Stimulated activated CD4-positive, alpha-beta T cell treated with anti-CD3 and anti-CD28 coated beads, Interleukin-2, amount 100 ng/mL, for 24 hours (primary cell): ENCODE data around the gene SPOPL.
A peak's percentile ranks its signal among the peaks of the same experiment; 100 is the strongest.
"Not testable (repeated sequence)": the region's sequence is repeated elsewhere in the genome, so short reads cannot be mapped to it uniquely, and the experiment has no call there.

Source experiments
- DNase-seq, 2 donors: peaks; one replicate each; pipeline ENCODE4 v3.0.0-alpha.2; 2020

SPOPL gene

DNA sequence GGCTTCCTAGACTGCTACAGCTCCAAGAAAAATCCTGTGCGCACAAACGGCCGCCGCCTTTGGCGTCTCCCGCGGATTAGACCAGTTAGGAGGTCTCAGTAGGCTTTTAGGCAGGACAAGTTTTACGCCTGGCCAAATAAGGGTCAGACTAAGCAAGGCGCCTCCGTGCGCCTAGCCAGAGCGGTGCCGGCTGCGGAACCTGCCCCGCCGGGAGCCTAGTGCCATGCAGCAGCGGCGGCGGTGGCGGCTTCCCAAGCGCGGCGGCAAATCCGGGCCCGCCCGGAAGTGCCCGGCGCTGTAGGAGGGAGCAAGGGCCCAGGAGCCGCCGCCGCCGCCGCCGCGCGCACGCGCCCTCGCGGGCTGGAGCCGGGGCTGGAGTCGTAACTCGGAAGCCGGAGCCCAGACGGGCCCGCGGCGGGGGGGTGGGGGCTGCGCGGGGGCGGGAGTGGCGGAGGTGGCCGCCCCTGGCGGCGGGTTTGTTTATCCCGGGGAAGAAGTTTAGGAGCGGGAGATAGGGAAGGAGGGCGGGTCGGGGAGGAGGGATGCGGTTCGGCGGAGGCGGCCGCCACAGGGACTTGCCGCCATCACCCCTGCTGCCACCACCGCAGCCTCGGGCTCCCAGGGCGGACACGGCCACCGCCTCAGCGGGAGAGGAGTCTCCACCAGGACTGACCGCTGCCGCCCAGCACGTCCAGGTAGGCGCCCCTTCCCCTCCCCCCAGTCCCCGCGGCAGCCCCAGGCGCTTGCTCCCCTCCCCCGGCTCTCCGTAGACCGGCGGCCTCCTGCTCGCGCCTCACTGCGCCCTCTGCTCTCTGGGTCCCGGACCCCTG lies at the start of gene SPOPL:
Gene SPOPL (plus strand): TSS at position 346 of the 830 bp plus-strand sequence. CDS start 48,447 bp downstream, outside the sequence.
- DNase-seq, result peak; percentile 84 to 87

DNA sequence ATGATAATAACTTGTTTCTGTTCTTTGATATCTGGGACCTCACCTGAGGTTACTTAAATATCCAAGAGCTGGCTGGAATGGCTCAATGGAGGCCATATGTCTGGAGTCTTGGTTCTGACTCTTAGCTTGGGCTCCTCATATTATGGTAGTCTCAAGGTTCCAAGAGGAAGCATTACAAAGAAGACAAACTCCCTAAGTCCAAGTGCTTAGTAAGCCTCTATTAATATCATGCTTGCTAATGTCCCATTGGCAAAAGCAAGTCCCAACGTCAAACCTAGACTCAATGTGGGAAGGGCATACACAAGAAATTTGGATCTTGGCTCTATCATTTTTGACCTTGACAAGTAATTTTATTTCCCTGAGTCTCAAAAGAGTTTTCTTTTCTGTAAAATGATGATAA lies 49.2 kb upstream of the SPOPL start:
- DNase-seq, result no peak

DNA sequence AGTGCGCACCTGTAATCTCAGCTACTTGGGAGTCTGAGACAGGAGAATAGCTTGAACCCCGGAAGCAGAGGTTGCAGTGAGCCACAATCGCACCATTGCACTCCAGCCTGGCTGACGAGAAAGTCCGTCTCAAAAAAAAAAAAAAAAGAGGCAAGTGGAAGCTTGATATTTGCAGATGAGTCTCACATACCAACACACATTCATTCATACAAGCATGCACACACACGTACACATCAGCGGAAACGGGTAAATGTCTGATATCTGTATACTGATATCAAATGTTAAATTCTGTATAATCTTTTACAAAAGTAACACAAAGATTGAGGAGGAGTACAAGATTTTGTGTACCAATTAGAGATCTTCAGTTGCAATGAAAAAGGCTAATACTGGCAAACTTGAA lies 47.8 kb upstream of the SPOPL start:
- no peak for DNase-seq

- no peak for DNase-seq
Measured at GRCh38 chr2:138454761-138455160, 46.8 kb upstream of the SPOPL start.

DNA sequence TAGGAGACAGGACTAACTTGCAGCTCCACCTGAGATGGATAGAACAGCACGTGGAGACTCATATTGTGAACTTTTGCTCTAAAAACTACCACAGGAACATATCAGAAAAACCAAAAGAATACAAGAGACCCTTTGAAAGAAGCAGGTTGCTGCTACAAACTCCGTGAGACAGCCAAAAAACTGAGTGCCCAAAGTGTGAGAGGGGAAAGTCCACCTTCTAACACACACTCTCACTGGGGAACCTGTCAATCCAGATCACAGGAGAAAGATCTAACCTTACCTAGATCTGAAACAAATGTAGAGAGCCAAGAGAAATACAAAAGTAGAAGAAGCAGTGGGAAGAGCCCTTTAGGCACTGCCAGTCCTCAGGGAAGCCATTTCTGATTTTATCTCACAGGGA lies 46.3 kb upstream of the SPOPL start:
- DNase-seq, result no peak

- no peak for DNase-seq
Measured at GRCh38 chr2:138455691-138456090, 45.9 kb upstream of the SPOPL start.

DNA sequence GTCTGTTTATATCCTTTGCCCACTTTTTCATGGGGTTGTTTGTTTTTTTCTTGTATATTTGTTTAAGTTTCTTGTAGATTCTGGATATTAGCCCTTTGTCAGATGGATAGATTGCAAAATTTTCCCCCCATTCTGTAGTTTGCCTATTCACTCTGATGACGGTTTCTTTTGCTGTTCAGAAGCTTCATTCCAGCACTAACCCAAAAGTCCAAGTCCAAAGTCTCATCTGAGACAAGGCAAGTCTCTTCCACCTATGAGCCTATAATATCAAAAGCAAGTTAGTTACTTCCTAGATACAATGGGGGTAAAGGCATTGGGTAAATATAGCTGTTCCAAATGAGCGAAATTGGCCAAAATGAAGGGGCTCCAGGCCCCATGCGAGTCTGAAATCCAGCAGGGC lies 38.9 kb upstream of the SPOPL start:
- not testable (repeated sequence) for DNase-seq

DNA sequence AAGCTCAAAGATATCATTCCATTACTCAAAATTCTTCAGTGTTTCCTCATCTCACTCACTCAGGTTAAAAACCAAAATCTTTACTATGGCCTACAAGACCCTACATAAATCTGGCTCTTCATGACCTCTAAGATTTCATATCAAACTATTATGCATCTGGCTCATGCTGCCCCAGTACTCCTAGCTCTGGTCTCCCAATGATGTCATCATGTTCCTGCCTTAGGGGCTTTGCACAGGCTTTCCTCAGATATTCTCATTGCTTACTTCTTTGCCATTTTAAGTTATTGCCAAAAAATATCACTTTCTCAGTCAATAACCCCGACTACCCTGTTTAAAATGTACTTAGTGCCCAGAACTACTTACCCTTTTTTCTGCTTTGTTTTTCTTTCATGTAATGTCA lies 33.0 kb upstream of the SPOPL start:
- no peak for DNase-seq

DNA sequence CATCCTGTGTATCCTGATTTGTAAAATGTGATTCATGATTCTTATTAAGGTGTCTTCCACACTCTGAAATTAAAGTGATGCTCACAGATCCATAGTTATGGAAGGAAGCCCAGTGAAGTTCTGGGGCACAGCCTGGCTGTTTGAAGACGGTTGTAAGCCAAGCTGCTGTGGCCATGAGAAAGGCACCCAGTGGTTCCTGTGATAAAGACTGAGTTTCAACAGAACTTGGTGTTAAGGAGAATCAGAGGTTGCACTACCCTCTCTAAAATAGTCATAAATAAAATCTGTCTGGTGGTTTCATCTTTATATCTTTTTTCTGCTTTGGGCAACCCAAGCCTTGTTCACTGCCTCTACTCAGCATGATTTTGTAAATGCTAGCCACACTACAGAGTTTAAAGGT lies 32.2 kb upstream of the SPOPL start:
- DNase-seq, result no peak

- no peak for DNase-seq
Measured at GRCh38 chr2:138470941-138471340, 30.6 kb upstream of the SPOPL start.

DNA sequence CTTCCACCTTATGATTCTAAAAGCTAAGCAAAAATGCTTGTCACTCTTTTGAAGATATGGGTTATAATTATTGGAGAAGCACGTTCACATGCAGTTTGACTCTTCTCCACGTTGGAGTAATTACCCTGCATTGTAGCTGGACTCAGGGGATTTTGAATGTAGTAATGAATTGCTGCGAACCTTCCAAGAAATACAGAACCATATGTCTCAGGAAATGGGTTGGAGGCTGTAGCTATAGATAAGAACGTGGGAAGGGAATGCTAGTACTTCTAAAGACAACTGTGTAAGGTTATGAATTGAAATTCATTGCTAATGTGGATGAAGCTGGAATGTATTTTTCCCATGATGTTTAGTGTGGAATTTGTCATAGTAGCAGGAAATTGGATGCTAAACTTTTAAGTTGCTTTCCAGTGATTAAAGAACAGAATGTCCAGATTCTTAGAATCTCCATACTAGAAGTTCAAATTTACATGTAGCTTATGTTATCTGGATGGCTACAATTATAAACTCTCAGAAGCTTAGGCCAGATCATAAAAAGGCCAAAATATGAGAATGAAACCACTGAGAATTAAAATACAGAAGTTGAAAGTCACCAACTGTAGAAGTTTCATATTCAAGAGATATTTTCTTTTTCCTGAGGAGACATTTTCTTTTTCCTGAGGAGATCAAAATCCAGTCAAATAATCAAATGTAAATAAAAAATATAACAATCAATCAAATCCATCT lies 27.3 kb upstream of the SPOPL start:
- no peak for DNase-seq

DNA sequence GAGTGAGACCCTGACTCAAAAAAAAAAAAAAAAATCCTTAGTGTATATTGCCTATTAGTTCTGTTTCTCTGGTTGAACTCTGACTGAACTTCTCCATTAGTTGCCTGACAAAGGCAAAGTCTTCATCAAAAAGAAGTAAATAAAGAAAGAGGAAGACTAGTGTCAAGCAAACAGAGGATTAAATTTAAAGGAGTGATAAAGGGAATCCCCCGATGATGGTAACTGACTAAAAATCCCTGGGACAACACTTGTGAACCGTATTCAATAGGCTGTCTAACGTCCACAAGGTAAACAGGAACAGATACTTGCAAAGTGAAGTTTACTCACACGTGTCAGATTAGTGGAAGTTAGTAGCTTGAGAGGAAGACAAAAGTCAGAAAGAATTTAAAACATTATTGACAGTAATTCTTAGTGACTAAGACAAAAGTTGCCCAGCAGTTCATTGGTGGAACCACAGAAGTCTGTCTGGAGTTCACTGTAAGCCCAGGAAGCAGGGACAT lies 26.2 kb upstream of the SPOPL start:
- no peak for DNase-seq

DNA sequence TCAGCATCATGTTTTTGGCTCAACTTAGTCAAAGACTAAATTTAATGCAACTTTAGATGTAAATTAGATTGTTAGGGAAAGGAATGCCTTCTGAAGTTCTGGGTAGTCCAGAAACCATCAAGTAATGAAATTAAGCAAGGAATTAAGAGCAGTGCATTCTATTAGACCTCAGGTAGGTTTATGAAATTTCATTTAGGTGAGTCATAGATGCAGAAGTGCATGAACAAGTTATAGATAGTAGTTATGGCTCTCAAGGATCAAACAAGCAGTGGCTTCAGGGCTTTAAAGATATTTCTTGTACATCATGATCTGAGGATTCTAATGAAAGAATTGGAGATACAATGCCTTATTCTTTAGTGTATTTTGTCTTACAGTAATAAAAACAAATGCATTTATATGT lies 25.4 kb upstream of the SPOPL start:
- DNase-seq, result no peak

DNA sequence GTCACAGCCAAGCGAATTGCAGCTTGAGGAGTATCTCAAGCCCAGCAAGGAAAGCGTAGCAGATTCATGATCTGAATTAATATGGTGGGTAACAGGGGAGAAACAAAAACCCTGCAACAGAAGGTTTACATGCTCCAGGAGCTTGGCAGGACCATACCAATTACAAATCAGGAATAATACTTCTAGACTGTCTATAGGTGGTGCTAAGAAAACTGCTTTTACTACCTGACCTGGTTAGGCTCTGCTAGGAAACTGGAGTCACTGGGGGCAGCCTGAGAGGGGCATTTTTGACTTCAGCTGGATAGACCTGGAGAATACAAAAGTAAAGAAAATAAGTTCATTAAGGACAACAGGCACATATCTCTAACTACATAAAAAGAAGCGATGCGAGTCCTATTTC lies 24.6 kb upstream of the SPOPL start:
- no peak for DNase-seq

DNA sequence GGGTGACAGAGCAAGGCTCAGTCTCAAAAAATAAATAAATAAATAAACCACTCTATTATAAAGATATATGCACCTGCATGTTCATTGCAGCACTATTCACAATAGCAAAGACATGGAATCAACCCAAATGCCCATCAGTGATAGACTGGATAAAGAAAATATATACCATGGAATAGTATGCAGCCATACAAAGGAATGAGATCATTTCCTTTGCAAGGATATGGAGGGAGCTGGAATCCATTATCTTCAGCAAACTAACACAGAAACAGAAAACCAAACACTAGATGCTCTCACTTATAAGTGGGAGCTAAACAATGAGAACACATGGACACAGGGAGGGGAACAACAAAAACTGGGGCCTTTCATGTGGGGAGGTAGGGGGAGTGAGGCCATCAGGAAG lies 18.8 kb upstream of the SPOPL start:
- not testable (repeated sequence) for DNase-seq

DNA sequence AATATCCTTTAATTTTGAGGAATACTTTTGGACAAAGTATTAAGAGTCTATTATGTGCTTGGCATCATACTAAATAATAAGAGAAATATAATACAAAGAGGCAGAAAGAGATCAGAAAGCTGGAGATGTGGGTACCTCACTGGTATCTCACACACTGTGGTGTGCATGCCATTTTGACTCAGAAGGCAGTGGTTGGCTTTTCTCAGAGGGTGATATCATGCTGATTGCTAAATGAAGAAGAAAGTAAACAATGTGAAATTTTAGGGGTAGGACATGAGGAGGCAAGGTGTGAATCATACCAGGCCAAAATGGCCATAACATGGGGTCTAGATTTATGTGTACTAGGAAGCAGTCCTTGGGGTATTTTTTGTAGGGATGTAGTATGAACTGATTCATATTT lies 16.6 kb upstream of the SPOPL start:
- DNase-seq, result no peak

GRCh38 chr2:138486363-138487198 lies 15.0 kb upstream of the SPOPL start:
- DNase-seq, result no peak

- DNase-seq, result no peak
Measured at GRCh38 chr2:138490673-138491494, 10.7 kb upstream of the SPOPL start.

GRCh38 chr2:138491495-138491862 lies 10.1 kb upstream of the SPOPL start:
- no peak for DNase-seq

GRCh38 chr2:138492160-138492559 lies 9.4 kb upstream of the SPOPL start:
- no peak for DNase-seq

- no peak for DNase-seq
Measured at GRCh38 chr2:138493334-138493733, 8.2 kb upstream of the SPOPL start.

- no peak for DNase-seq
Measured at GRCh38 chr2:138494265-138494966, 7.2 kb upstream of the SPOPL start.
